K562 treated with DMSO at 1 percent for 4 hours (cell line): ENCODE measurements around the gene ACTR3C. TPM values are rescaled to one million over a fixed set of nuclear protein-coding genes. Genes with fewer than 3 reads are reported as not detected.

Source experiments
- total RNA-seq: library from RNA; unstranded; fragments of 300-600 nt; gene quantifications from 2 replicates; pipeline ENCODE4 v1.2.3, GENCODE V29; 2022; ENCODE audit not compliant: insufficient read depth

The ACTR3C gene
- 13.1 and 15.2 TPM in 2 replicates for total RNA-seq

DNA sequence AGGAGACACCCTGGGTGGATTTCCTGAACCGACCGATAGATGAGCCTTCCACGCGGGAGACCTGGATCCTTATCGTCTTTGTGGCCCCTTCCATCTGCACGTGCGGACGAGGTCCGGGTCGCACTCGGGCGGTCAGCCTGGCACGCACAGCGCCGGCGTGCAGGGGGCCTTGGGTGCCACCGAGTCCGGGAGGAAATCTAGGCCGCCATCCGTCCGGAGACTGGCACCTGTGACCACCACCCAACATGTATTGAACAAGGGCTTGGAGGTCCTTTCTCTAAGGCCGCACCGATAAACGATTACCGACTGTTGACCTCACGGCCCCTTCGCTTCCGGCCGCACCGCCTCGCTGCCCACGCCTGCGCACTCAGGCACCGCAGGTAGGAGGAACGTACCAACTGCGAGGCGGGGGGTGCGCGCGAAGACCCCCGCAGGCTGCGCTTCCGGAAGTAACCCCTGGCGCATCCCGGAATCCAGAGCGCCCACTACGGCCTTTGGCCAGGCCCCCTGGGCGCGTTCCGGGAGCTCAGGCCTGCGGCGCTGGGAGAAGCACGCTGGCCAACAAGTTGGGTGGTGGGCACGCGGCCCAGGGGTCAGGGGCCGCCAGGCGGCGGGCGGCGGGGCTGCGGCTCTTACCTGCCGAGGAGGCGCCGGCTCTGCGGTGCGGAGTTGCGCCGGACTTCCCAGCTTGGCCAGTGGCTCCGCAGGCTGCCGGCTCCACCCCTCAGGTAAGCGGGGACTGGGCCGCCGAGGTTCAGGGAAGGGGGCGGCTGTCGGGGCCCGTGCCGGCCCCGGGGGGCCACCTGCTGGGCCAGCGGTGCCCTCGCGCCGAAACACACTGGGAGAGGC is at the start of gene ACTR3C, which contains the start of gene LRRC61:
TSS of gene ACTR3C (minus strand) at position 713 of the 849 bp plus-strand sequence. CDS start 28,249 bp downstream, outside the sequence.
TSS of gene LRRC61 (plus strand) at position 523 of the 849 bp plus-strand sequence. CDS start 13,507 bp downstream, outside the sequence.

DNA sequence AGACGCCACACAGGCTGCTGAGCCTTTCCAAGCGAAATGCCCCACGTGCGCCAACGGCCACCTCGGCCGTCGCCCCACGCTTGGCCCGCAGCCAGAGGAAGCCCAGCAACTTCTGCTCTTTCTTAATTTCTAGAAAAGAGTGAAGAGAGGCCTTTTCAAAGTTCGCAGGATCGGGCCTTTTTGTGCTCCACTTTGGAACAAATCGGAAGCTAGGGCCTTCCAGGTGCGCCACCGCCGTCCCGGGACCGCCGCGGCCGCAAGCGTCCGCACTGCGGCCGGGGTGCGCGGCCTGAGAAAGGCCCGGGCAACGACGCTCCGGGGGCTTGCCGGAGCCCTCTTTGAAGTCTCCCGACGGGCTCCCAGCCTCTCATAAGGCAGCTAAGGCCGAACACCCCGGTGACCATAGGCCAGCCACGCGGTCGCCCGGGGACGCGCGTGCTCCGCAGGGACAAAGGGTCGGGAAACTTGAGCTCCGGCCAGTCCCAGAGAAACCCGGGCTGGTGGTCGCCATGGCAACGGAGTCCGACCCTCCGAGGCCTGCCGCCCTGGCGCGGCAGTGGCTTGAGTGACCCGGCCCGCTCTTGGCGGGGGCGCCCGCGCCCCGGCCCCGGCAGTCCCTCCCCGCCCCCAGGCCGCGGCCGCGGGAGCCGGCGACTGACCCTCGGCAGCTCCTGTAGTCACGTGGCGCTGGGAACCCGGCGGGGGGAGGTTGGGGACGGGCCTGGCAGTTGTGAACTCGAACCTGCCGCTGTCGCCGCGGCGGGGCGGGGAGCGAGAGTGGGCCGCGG is 44.9 kb upstream of the ACTR3C start, which contains the start of gene REPIN1:
TSS of gene REPIN1 (plus strand) at position 727 of the 788 bp plus-strand sequence. CDS start 890 bp downstream, outside the sequence.

GRCh38 chr7:150341263-150342120 is 18.1 kb upstream of the ACTR3C start, which contains the start of gene RARRES2:
Gene RARRES2 (minus strand): TSS chr7:150341629. CDS start chr7:150340609, 1,020 bp downstream.

Other genes with a start within 250 kb of the ACTR3C start
- gene LRRC61, start 190 bp downstream of the ACTR3C start, total RNA-seq, result 103 and 232 TPM in 2 replicates
- 0.67 TPM in 1 of 2 replicates, not detected in the other for gene RARRES2, start 18.1 kb upstream of the ACTR3C start, total RNA-seq
- gene REPIN1, start 45.3 kb upstream of the ACTR3C start, total RNA-seq, result 292 and 356 TPM in 2 replicates
- 24.8 and 32.2 TPM in 2 replicates for gene ZNF775, start 55.8 kb upstream of the ACTR3C start, total RNA-seq
- not detected in 2 replicates for gene GIMAP8, start 127.1 kb upstream of the ACTR3C start, total RNA-seq
- gene GIMAP7, start 191.3 kb upstream of the ACTR3C start, total RNA-seq, result not detected in 2 replicates
- not detected in 2 replicates for gene GIMAP4, start 243.8 kb upstream of the ACTR3C start, total RNA-seq